Small intestine (tissue), 7 donors: ENCODE data around the gene RFTN1. TPM values are rescaled to one million over a fixed set of nuclear protein-coding genes. Genes with fewer than 3 reads are reported as not detected.

Experiments
- DNase-seq, 2 donors: peaks; one replicate each; pipeline versions ENCODE4 v3.0.0 to v3.0.0-alpha.2; 2013
- FAIRE-seq: peaks from 2 replicates; lab custom pipeline; 2012; peaks lifted over from hg19 to GRCh38; lab: Jason Lieb, UNC
- H3K27ac ChIP-seq, 3 donors: one replicate each; pipeline ENCODE4 v1.5.1; 2013; ENCODE audit warnings: low read length in 2 of 3, mild to moderate bottlenecking in 2 of 3, control low read depth in 1 of 3, inconsistent platforms in 1 of 3, low read depth in 1 of 3, moderate library complexity in 1 of 3
- H3K27me3 ChIP-seq, 3 donors: one replicate each; pipeline ENCODE4 v1.6.1; 2013; ENCODE audit warnings: low read length in 3 of 3, inconsistent platforms in 1 of 3; ENCODE audit not compliant: control insufficient read depth in 3 of 3, insufficient read depth in 3 of 3
- H3K36me3 ChIP-seq, 3 donors: one replicate each; pipeline ENCODE4 v1.6.1; 2013; ENCODE audit warnings: low read length in 3 of 3, inconsistent platforms in 1 of 3, low read depth in 1 of 3, mild to moderate bottlenecking in 1 of 3, moderate library complexity in 1 of 3; ENCODE audit not compliant: control insufficient read depth in 3 of 3, insufficient read depth in 2 of 3
- H3K4me1 ChIP-seq, 3 donors: one replicate each; pipeline ENCODE4 v1.6.1; 2013; ENCODE audit warnings: low read length in 2 of 3, inconsistent platforms in 1 of 3, low read depth in 1 of 3, mild to moderate bottlenecking in 1 of 3, moderate library complexity in 1 of 3; ENCODE audit not compliant: control insufficient read depth in 3 of 3, insufficient read depth in 2 of 3
- H3K4me3 ChIP-seq, 3 donors: one replicate each; pipeline ENCODE4 v1.5.1; 2013; ENCODE audit warnings: low read length in 3 of 3, control low read depth in 1 of 3, inconsistent platforms in 1 of 3, low read depth in 1 of 3, mild to moderate bottlenecking in 1 of 3, moderate library complexity in 1 of 3
- H3K9me3 ChIP-seq, 2 donors: one replicate each; pipeline ENCODE4 v1.6.1; 2013; ENCODE audit warnings: low read depth in 1 of 2, low read length in 1 of 2; ENCODE audit not compliant: control insufficient read depth in 2 of 2, insufficient read depth in 1 of 2
- WGBS, 3 donors: extraction: QIAGEN DNeasy Blood & Tissue Kit; methylation state at CpG; one replicate each; pipeline ENCODE4 v1.1.7; 2013; 5-methylcytosine and 5-hydroxymethylcytosine counted together
- polyA plus RNA-seq, 4 donors: library from polyadenylated mRNA; stranded (reverse) in 3 of 4; unstranded in 1 of 4; fragments of 200-250 nt in 3 of 4; fragments of 120-200 nt in 1 of 4; gene quantifications; one replicate each; pipeline versions ENCODE4 v1.2.1 to v1.2.3, GENCODE V29; 2013
- donor health status: healthy with polysubstance abuse.
- donor health status: control.
- donor health status: control.
- donor health status: Bipolar disorder and iron deficiency.
- donor health status: healthy.

The RFTN1 gene
- polyA plus RNA-seq, 4 donors: 1.8 to 18.4 (median 11.6) TPM

DNA sequence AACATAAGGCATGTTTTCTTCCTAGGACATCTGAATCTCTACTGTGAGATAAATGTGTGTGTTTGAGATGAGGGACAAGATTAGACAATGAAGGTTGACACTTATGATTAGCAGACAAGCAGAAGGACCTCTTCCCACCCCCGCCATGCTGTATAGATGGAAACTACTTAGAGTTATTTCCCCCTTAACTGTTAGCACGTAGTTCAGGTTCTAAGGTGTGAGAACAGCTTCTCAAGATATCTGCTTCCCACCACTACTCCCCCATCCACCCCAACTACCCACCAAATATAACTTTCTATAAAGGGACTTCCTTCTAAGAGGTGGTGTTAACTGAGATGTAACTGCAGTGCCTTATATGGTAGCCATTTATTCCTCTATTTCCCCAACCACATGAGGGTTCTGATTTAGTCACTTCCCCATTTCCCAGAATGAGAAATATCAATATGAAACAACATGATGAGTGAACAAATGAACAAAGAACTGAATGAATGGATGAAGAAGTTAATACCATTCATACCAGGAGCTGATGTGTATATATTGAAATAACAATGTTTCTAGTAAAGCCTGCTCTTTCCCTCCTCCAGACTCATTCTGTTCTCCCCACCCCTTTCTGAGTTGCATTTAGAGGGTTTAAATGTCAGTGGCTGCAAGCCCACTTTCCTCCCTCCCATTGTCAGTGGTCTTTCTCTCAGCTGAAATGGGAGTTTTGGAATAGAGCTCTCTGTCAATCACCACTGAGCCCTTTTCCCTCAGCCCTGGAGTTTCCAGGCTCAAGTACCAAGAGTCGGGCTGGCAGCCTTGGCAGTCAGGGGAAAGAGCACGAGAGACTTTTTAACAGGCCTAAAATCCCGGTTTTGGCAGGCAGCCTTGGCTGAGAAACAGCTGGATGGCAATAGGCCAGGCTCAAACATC is 7.7 kb upstream of the RFTN1 start:
- DNase-seq (no peak), FAIRE-seq (no peak)
- Histone ChIP-seq H3K9me3 (no peaks in the 10 kb centered on the region), H3K27me3 (no peaks in the 10 kb centered on the region), H3K4me1 (peaks cover 0 to 7% (median 5%) of the 10 kb centered on the region in 3 donors), H3K4me3 (no peak overlapping the region), H3K27ac (no peak overlapping the region), H3K36me3 (no peaks in the 10 kb centered on the region)
- WGBS, 3 donors: 37 to 50% (median 44%) methylated on average over 5 of the region's 5 CpGs

GRCh38 chr3:16520241-16520969 is 6.9 kb upstream of the RFTN1 start:
- peaks cover 0 to 4% (median 0%) of the 10 kb centered on the region in 3 donors for H3K27me3 ChIP-seq
- no peaks in the 10 kb centered on the region for H3K9me3 ChIP-seq
- FAIRE-seq (no peak), DNase-seq (no peak)
- H3K4me3 ChIP-seq: no peak overlapping the region
- 55 to 74% (median 70%) methylated on average over 6 of the region's 6 CpGs for WGBS, 3 donors
- no peaks in the 10 kb centered on the region for H3K36me3 ChIP-seq
- peaks cover 0 to 7% (median 5%) of the 10 kb centered on the region in 3 donors for H3K4me1 ChIP-seq
- no peak overlapping the region for H3K27ac ChIP-seq

DNA sequence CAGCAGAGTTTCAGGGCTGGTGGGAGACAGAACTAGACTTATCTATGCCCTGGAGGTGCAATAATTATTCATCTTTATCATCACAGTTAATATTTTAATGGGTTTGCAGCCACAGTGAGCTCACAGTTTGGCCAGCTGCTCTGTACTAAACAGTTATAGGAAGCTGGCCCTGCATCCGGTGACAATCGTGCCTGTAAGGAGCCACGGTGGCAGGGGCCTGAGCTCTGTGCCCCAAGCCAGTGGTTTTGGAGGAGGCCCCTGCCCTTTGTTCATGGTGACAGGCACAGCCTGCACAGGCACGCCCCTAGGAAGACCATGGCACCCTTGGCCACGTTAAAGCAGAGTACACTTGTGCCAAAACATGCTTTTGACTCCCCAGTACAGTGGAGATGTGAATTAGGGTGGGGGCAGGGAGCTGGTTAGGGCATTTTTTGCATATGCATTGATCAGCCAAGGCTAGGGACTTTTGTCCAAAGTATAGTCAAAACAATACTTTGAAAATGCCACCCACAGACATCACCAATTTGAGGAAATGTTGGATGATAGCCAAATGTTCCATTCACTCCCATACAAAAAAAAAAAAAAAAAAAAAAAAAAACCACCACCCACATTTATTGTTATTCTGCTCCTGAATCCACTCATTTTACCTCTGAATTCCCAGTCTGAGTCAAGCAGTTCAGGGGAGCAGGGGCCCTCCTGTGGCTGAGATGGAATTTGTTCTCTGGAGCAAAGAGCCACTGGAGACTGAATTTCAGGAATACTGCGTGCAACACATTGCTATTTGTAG is 3.4 kb upstream of the RFTN1 start:
- no peak overlapping the region for H3K27ac ChIP-seq
- FAIRE-seq (no peak), DNase-seq (peak in 1 of 2 donors; percentile 42)
- peaks cover 0 to 29% (median 0%) of the 10 kb centered on the region in 3 donors for H3K27me3 ChIP-seq
- H3K4me1 ChIP-seq: peaks cover 0 to 7% (median 5%) of the 10 kb centered on the region in 3 donors
- WGBS, 3 donors: 25 to 33% (median 29%) methylated on average over 6 of the region's 6 CpGs
- no peaks in the 10 kb centered on the region for H3K9me3 ChIP-seq
- H3K36me3 ChIP-seq: no peaks in the 10 kb centered on the region
- no peak overlapping the region for H3K4me3 ChIP-seq

DNA sequence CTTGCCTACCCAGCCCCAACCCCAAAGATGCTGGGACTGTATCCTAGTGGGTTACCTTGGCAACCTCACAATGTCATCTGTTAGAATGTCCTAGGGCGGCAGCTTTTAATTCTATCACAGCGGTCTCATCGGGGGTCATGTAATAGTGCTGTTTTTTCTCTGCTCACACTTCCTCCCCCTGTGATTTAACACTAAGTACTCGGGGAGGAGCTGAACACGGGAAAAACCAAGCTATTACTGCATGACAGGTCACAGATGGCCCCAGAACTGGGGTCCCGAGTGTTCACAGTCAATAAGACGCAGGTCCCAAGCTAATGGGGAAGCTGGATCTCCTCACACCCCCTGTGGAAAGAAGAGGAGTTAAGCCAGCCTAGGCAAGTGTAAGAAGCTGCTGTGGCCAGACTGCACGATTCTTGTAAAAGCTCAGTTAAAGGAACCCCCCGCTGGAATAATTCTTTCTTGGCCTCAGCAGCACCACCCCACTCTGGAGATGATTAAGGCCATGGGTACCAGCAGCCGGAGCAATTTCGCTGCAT is 2.5 kb upstream of the RFTN1 start:
- 62 to 73% (median 73%) methylated on average over 11 of the region's 11 CpGs for WGBS, 3 donors
- FAIRE-seq: no peak

DNA sequence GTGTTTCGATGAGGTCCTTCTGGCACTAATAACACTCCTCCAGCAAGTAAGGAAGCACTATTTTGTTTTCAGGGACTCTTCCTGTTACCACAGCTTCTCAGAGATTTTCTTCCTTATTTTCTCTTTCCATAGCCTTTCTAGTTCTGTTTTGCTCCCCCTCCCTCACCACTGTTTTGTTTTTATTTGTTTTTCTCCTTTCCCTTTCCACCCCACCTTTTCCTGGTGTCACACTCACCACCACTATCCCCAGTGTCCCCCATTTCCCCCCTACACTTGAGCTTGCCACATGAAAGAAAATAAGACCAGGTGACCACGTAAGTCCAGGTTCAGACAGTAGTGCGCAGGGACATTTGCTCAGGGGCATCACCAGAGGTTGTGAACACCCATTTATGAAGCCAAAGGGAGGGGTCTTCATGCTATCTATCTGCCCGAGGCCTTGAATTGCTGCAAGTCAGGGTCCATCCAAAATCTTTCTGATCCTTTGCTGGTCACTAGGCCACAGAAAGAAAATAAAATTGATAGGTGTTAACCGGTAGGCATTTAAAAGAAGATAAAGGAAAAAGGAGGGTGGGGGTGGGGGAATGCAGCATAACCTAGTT is 1.4 kb upstream of the RFTN1 start:
- no peak for FAIRE-seq
- H3K4me3 ChIP-seq: no peak overlapping the region
- H3K4me1 ChIP-seq: peaks cover 0 to 13% (median 12%) of the 10 kb centered on the region in 3 donors
- no peaks in the 10 kb centered on the region for H3K36me3 ChIP-seq
- 66 to 74% (median 70%) methylated on average over 5 of the region's 5 CpGs for WGBS, 3 donors
- no peak for DNase-seq
- peaks cover 0 to 36% (median 0%) of the 10 kb centered on the region in 3 donors for H3K27me3 ChIP-seq
- H3K27ac ChIP-seq: no peak overlapping the region
- no peaks in the 10 kb centered on the region for H3K9me3 ChIP-seq

More for the DNA sequence above, 2.5 kb upstream of the RFTN1 start:
- Histone ChIP-seq H3K27ac (peak overlapping the region in 1 of 3 donors; percentile 46), H3K27me3 (peaks cover 0 to 36% (median 0%) of the 10 kb centered on the region in 3 donors), H3K36me3 (no peaks in the 10 kb centered on the region), H3K4me1 (peaks cover 0 to 12% (median 12%) of the 10 kb centered on the region in 3 donors), H3K9me3 (no peaks in the 10 kb centered on the region), H3K4me3 (no peak overlapping the region)
- DNase-seq: no peak

DNA sequence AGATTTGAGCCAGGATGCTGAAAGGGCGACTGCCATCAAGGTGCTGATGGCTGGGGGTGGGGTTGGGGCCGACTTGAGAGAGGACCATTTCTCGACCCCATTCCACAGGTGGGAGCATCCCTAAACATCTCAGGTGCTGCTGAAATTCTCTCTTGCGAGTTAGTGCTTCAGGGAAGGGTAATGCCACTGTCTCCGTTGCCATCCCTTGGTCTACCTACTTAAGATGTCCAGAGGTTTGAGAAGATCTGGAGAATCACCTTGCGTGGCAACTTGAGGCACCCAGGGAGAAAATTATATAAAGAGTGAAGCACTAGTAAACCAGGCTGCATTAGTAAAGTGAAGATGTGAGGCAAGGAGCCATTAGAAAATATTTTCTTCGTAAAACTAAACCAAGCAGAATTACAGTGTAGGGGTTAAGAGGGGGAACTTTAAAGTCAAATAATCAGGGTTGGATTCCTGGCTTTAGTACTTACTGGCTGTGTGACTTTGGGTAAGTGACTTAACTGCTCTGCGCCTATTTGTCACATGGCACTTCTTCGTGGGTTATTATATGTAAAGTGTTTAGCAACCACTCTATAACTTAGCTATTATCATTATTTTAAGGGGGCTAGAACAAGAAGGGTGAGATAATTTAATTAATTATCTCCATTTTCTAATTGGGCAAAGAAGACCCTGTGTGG is 662 bp upstream of the RFTN1 start:
- FAIRE-seq: no peak

GRCh38 chr3:16512435-16513140 is 911 bp downstream of the RFTN1 start:
- H3K36me3 ChIP-seq: no peaks in the 10 kb centered on the region
- H3K27ac ChIP-seq: peak overlapping the region in 2 of 3 donors; percentile 63 to 82
- H3K4me1 ChIP-seq: peaks cover 0 to 19% (median 12%) of the 10 kb centered on the region in 3 donors
- peak overlapping the region; percentile 58 to 70 (median 69) for H3K4me3 ChIP-seq
- 4 to 9% (median 7%) methylated on average over 36 to 37 of the region's 37 CpGs for WGBS, 3 donors
- H3K27me3 ChIP-seq: peaks cover 0 to 36% (median 0%) of the 10 kb centered on the region in 3 donors
- no peak for FAIRE-seq
- DNase-seq: peak in 1 of 2 donors; percentile 35
- no peaks in the 10 kb centered on the region for H3K9me3 ChIP-seq

More for the DNA sequence above, 662 bp upstream of the RFTN1 start:
- DNase-seq: no peak
- Histone ChIP-seq H3K36me3 (no peaks in the 10 kb centered on the region), H3K27ac (peak overlapping the region; percentile 9 to 79 (median 43)), H3K4me3 (peak overlapping the region; percentile 58 to 70 (median 69)), H3K4me1 (peaks cover 0 to 14% (median 12%) of the 10 kb centered on the region in 3 donors), H3K9me3 (no peaks in the 10 kb centered on the region), H3K27me3 (peaks cover 0 to 36% (median 0%) of the 10 kb centered on the region in 3 donors)
- 47 to 55% (median 48%) methylated on average over 9 of the region's 9 CpGs for WGBS, 3 donors
